Posterior vena cava (tissue), 2 donors: Measurements from ENCODE around the gene SLC39A7. TPM values are rescaled to one million over a fixed set of nuclear protein-coding genes. Genes with fewer than 3 reads are reported as not detected.

Experiments used
- DNase-seq: peaks from one replicate; pipeline ENCODE4 v3.0.0-alpha.2; 2020; ENCODE audit warnings: low spot score
- intact Hi-C, 2 donors: fragments of 100-400 bp; cut with DNase I; formaldehyde crosslinking; loops; one replicate each; pipeline versions ENCODE4 v1.14.1 to v1.14.2; 2022 to 2023
- total RNA-seq, 2 donors: library from RNA; stranded (reverse); fragmentation: NEBNext Ultra II Directional; extraction: Animal tissue kit (Norgen Biotek cat#: 25700); gene quantifications; one replicate each; pipeline ENCODE4 v1.2.1, GENCODE V29; 2021
- donor health status: DM: yes; HTN: yes; CAD: no.
- donor health status: DM: yes; HTN: yes; CAD: no.

The SLC39A7 gene
- total RNA-seq, 2 donors from 2014 or later, result 79.4 to 86.2 TPM

- intact Hi-C loops, result no loop called here
- DNase-seq, result no peak
Measured at GRCh38 chr6:33201147-33201545, 479 bp downstream of the SLC39A7 start.

GRCh38 chr6:33201935-33202334 is 1.3 kb downstream of the SLC39A7 start:
- DNase-seq, result no peak
- intact Hi-C loops, result no loop called here

- DNase-seq, result no peak
- intact Hi-C loops, result no loop called here
Measured at GRCh38 chr6:33202799-33203198, 2.1 kb downstream of the SLC39A7 start.

- intact Hi-C loops, result no loop called here
- no peak for DNase-seq
Measured at GRCh38 chr6:33203443-33204164, 2.9 kb downstream of the SLC39A7 start.

- no peak for DNase-seq
- intact Hi-C loops, result no loop called here
Measured at GRCh38 chr6:33204165-33204414, 3.4 kb downstream of the SLC39A7 start.

GRCh38 chr6:33204415-33205190 is 3.9 kb downstream of the SLC39A7 start, which contains the start of gene HSD17B8:
HSD17B8 (plus strand) TSS chr6:33204655; CDS start chr6:33204669, 14 bp downstream.
- intact Hi-C loops, result no loop called here
- peak; percentile 98 for DNase-seq

- intact Hi-C loops, result no loop called here
- no peak for DNase-seq
Measured at GRCh38 chr6:33205191-33206026, 4.7 kb downstream of the SLC39A7 start.

- intact Hi-C loops, result no loop called here
- DNase-seq, result no peak
Measured at GRCh38 chr6:33206027-33206863, 5.6 kb downstream of the SLC39A7 start.

- intact Hi-C loops, result no loop called here
- DNase-seq, result no peak
Measured at GRCh38 chr6:33206864-33207551, 6.3 kb downstream of the SLC39A7 start.

- DNase-seq, result no peak
- intact Hi-C loops, result no loop called here
Measured at GRCh38 chr6:33207552-33208090, 7.0 kb downstream of the SLC39A7 start.

- peak; percentile 97 for DNase-seq
- intact Hi-C loops, result no loop called here
Measured at GRCh38 chr6:33208091-33208967, 7.7 kb downstream of the SLC39A7 start, which contains the start of gene RING1. RING1 (plus strand) TSS chr6:33208500; CDS start chr6:33208823, 323 bp downstream.

- no peak for DNase-seq
- intact Hi-C loops, result loop anchor here in 1 of 2 donors (2.0 kb wide), 1 partner anchor 73 kb away; no protein-coding TSS in a partner anchor
Measured at GRCh38 chr6:33209856-33210255, 9.2 kb downstream of the SLC39A7 start.

GRCh38 chr6:33211136-33211535 is 10.5 kb downstream of the SLC39A7 start:
- DNase-seq, result no peak
- intact Hi-C loops, result loop anchor here in 1 of 2 donors (2.0 kb wide), 1 partner anchor 74 kb away; no protein-coding TSS in a partner anchor

- no peak for DNase-seq
Measured at GRCh38 chr6:33211666-33212422, 11.2 kb downstream of the SLC39A7 start.

GRCh38 chr6:33212857-33213165 is 12.1 kb downstream of the SLC39A7 start:
- no peak for DNase-seq
- intact Hi-C loops, result no loop called here

More at GRCh38 chr6:33211666-33212422, 11.2 kb downstream of the SLC39A7 start:
- intact Hi-C loops, result loop anchor here in 1 of 2 donors (2.0 kb wide), 1 partner anchor 75 kb away; no protein-coding TSS in a partner anchor

GRCh38 chr6:33213166-33213988 is 12.7 kb downstream of the SLC39A7 start:
- no peak for DNase-seq
- intact Hi-C loops, result no loop called here
